Breast epithelium (tissue), 4 donors: Measurements from ENCODE around the gene ATXN3L. TPM values are rescaled to one million over a fixed set of nuclear protein-coding genes. Genes with fewer than 3 reads are reported as not detected.

Experiments used
- DNase-seq, 2 donors: peaks; one replicate each; pipeline ENCODE4 v3.0.0-alpha.2; 2019; ENCODE audit warnings: low spot score in 2 of 2
- H3K27ac ChIP-seq, 2 donors: fragments of 200-600 bp; sonication (generic) in 1 of 2; one replicate each; pipeline ENCODE4 v1.5.1; 2016 to 2019; ENCODE audit warnings: mild to moderate bottlenecking in 1 of 2
- H3K27me3 ChIP-seq, 2 donors: fragments of 200-600 bp; sonication (generic) in 1 of 2; one replicate each; pipeline versions ENCODE4 v1.5.1 to v1.6.0; 2017 to 2019; ENCODE audit warnings: control low read depth in 1 of 2, mild to moderate bottlenecking in 1 of 2
- H3K36me3 ChIP-seq: fragments of 200-600 bp; one replicate; pipeline ENCODE4 v1.5.1; 2019
- H3K4me1 ChIP-seq, 2 donors: fragments of 200-600 bp; sonication (generic); one replicate each; pipeline ENCODE4 v1.5.1; 2016 to 2019; ENCODE audit warnings: control low read depth in 1 of 2
- H3K4me3 ChIP-seq, 3 donors: fragments of 200-600 bp; sonication (generic); 1 replicate in 2 of 3; 2 replicates in 1 of 3; pipeline ENCODE4 v1.5.1; 2016 to 2019; ENCODE audit warnings: mild to moderate bottlenecking in 3 of 3, moderate library complexity in 2 of 3
- H3K9me3 ChIP-seq, 2 donors: fragments of 200-600 bp; sonication (generic) in 1 of 2; one replicate each; pipeline ENCODE4 v1.5.1; 2016 to 2019; ENCODE audit warnings: control low read depth in 1 of 2
- CTCF ChIP-seq, 3 donors: fragments of 450-650 bp; IDR thresholded peaks; one replicate each; pipeline ENCODE4 v1.5.1; 2016 to 2017; ENCODE audit warnings: antibody characterized with exemption in 3 of 3, mild to moderate bottlenecking in 3 of 3, moderate library complexity in 3 of 3
- POLR2A ChIP-seq: fragments of 450-650 bp; IDR thresholded peaks from one replicate; pipeline ENCODE4 v1.6.1; 2016; ENCODE audit warnings: antibody characterized with exemption, mild to moderate bottlenecking, moderate library complexity
- POLR2AphosphoS5 ChIP-seq, 3 donors: sonication (generic); formaldehyde crosslinking; IDR thresholded peaks; one replicate each; pipeline ENCODE4 v1.6.1; 2017; ENCODE audit warnings: antibody characterized with exemption in 3 of 3
- intact Hi-C: fragments of 100-400 bp; cut with DNase I; formaldehyde crosslinking; loops from one replicate; pipeline ENCODE4 v1.15.1; 2023; ENCODE audit warnings: low total_unique reads
- total RNA-seq, 3 donors: library from RNA; depleted of rRNA; stranded (reverse); fragments of >200 nt; gene quantifications; one replicate each; pipeline ENCODE4 v1.1.0, GENCODE V29; 2016

The ATXN3L gene
- total RNA-seq, 3 donors from 2014 or later = not detected

- TF ChIP-seq POLR2A = no peak
- no peak for TF ChIP-seq CTCF (IDR thresholded peaks at IDR 0.05)
- TF ChIP-seq POLR2AphosphoS5 (IDR thresholded peaks at IDR 0.05) = no peak
- intact Hi-C loops = no loop called here
- no peak overlapping the region for H3K4me3 ChIP-seq
- H3K27me3 ChIP-seq = peaks cover 0 to 18% of the 10 kb centered on the region in 2 donors
- H3K36me3 ChIP-seq = no peaks in the 10 kb centered on the region
- H3K27ac ChIP-seq = no peak overlapping the region
- no peak for DNase-seq
- H3K4me1 ChIP-seq = no peaks in the 10 kb centered on the region
- no peaks in the 10 kb centered on the region for H3K9me3 ChIP-seq
Observed at GRCh38 chrX:13275031-13275430, 44.8 kb downstream of the ATXN3L start.

GRCh38 chrX:13272426-13272825, 47.4 kb downstream of the ATXN3L start:
- no peaks in the 10 kb centered on the region for H3K36me3 ChIP-seq
- no peak for DNase-seq
- intact Hi-C loops = no loop called here
- H3K27ac ChIP-seq = no peak overlapping the region
- no peaks in the 10 kb centered on the region for H3K4me1 ChIP-seq
- H3K9me3 ChIP-seq = no peaks in the 10 kb centered on the region
- no peak overlapping the region for H3K4me3 ChIP-seq
- TF ChIP-seq CTCF (IDR thresholded peaks at IDR 0.05) (no peak), POLR2A (no peak), POLR2AphosphoS5 (IDR thresholded peaks at IDR 0.05) (no peak)
- peaks cover 0 to 23% of the 10 kb centered on the region in 2 donors for H3K27me3 ChIP-seq

GRCh38 chrX:13271511-13271910, 48.3 kb downstream of the ATXN3L start:
- H3K27me3 ChIP-seq = peaks cover 0 to 27% of the 10 kb centered on the region in 2 donors
- no peak for TF ChIP-seq POLR2AphosphoS5 (IDR thresholded peaks at IDR 0.05)
- no peak for TF ChIP-seq CTCF (IDR thresholded peaks at IDR 0.05)
- no peak for TF ChIP-seq POLR2A
- intact Hi-C loops = no loop called here
- no peak overlapping the region for H3K4me3 ChIP-seq
- no peak for DNase-seq
- no peaks in the 10 kb centered on the region for H3K36me3 ChIP-seq
- no peaks in the 10 kb centered on the region for H3K9me3 ChIP-seq
- H3K27ac ChIP-seq = no peak overlapping the region
- no peaks in the 10 kb centered on the region for H3K4me1 ChIP-seq

- Histone ChIP-seq H3K4me1 (no peaks in the 10 kb centered on the region), H3K36me3 (no peaks in the 10 kb centered on the region), H3K4me3 (no peak overlapping the region), H3K27ac (no peak overlapping the region), H3K27me3 (peaks cover 0 to 20% of the 10 kb centered on the region in 2 donors), H3K9me3 (no peaks in the 10 kb centered on the region)
- TF ChIP-seq POLR2AphosphoS5 (IDR thresholded peaks at IDR 0.05) = no peak
- no peak for TF ChIP-seq CTCF (IDR thresholded peaks at IDR 0.05)
- no peak for TF ChIP-seq POLR2A
- no peak for DNase-seq
- intact Hi-C loops = no loop called here
Observed at GRCh38 chrX:13270360-13270759, 49.5 kb downstream of the ATXN3L start.

- H3K27me3 ChIP-seq = peaks cover 0 to 23% of the 10 kb centered on the region in 2 donors
- intact Hi-C loops = no loop called here
- no peak overlapping the region for H3K27ac ChIP-seq
- no peaks in the 10 kb centered on the region for H3K9me3 ChIP-seq
- TF ChIP-seq POLR2A (no peak), CTCF (IDR thresholded peaks at IDR 0.05) (no peak), POLR2AphosphoS5 (IDR thresholded peaks at IDR 0.05) (no peak)
- no peaks in the 10 kb centered on the region for H3K4me1 ChIP-seq
- H3K4me3 ChIP-seq = no peak overlapping the region
- no peak for DNase-seq
- H3K36me3 ChIP-seq = no peaks in the 10 kb centered on the region
Observed at GRCh38 chrX:13268874-13269273, 51.0 kb downstream of the ATXN3L start.

Other genes with a start within 250 kb of the ATXN3L start
- gene EGFL6, start 249.5 kb upstream of the ATXN3L start, total RNA-seq = 10 to 100 TPM in 1 of 3 donors, under 1 TPM in 2; 0.59 to 11.8 (median 0.98) TPM